Astrocyte (in vitro differentiated cells and primary cell): Measurements from ENCODE around the gene ATP1B1. TPM values are rescaled to one million over a fixed set of nuclear protein-coding genes. Genes with fewer than 3 reads are reported as not detected.

Experiments
- DNase-seq: peaks from one replicate; pipeline ENCODE4 v3.0.0-alpha.2; 2010; ENCODE audit warnings: low read depth
- FAIRE-seq: peaks from 2 replicates; lab custom pipeline; 2011; peaks lifted over from hg19 to GRCh38; lab: Jason Lieb, UNC
- H2AFZ ChIP-seq: 2 replicates; pipeline ENCODE4 v1.6.0; 2012; ENCODE audit warnings: low read depth, low read length, inconsistent platforms
- H3K27ac ChIP-seq: 2 replicates; pipeline ENCODE4 v1.5.1; 2011; ENCODE audit warnings: low read depth, low read length, inconsistent platforms
- H3K27me3 ChIP-seq: 2 replicates; pipeline ENCODE4 v1.6.0; 2011; ENCODE audit warnings: low read length, inconsistent platforms; ENCODE audit not compliant: insufficient read depth
- H3K36me3 ChIP-seq: 2 replicates; pipeline ENCODE4 v1.5.1; 2011; ENCODE audit warnings: low read length, inconsistent platforms; ENCODE audit not compliant: insufficient read depth
- H3K4me1 ChIP-seq: 2 replicates; pipeline ENCODE4 v1.5.1; 2011; ENCODE audit warnings: low read length, inconsistent platforms; ENCODE audit not compliant: insufficient read depth
- H3K4me2 ChIP-seq: 2 replicates; pipeline ENCODE4 v1.6.0; 2012; ENCODE audit warnings: low read length, inconsistent platforms
- H3K4me3 ChIP-seq: 2 replicates; pipeline ENCODE4 v1.5.1; 2011; ENCODE audit warnings: low read depth, mild to moderate bottlenecking, low read length, inconsistent platforms; ENCODE audit not compliant: insufficient read depth
- H3K79me2 ChIP-seq: 2 replicates; pipeline ENCODE4 v1.6.0; 2012; ENCODE audit warnings: mild to moderate bottlenecking, low read length, inconsistent platforms; ENCODE audit not compliant: insufficient read depth
- H3K9ac ChIP-seq: 2 replicates; pipeline ENCODE4 v1.6.0; 2012; ENCODE audit warnings: mild to moderate bottlenecking, low read length, inconsistent platforms
- H3K9me3 ChIP-seq: 2 replicates; pipeline ENCODE4 v1.5.1; 2012; ENCODE audit warnings: low read depth, mild to moderate bottlenecking, low read length, inconsistent platforms; ENCODE audit not compliant: insufficient read depth
- H4K20me1 ChIP-seq: 2 replicates; pipeline ENCODE4 v1.6.0; 2012; ENCODE audit warnings: low read length, inconsistent platforms; ENCODE audit not compliant: insufficient read depth
- H3K27ac Mint-ChIP-seq: one replicate; pipeline ENCODE4 v1.8.0; 2021; ENCODE audit warnings: mild to moderate bottlenecking, mixed read lengths; ENCODE audit not compliant: unreplicated experiment
- H3K27me3 Mint-ChIP-seq: one replicate; pipeline ENCODE4 v1.8.0; 2021; ENCODE audit warnings: low read depth, mixed read lengths; ENCODE audit not compliant: unreplicated experiment
- H3K36me3 Mint-ChIP-seq: one replicate; pipeline ENCODE4 v1.8.0; 2021; ENCODE audit warnings: low read depth, mixed read lengths; ENCODE audit not compliant: unreplicated experiment
- H3K4me1 Mint-ChIP-seq: one replicate; pipeline ENCODE4 v1.8.0; 2021; ENCODE audit warnings: low read depth, mixed read lengths; ENCODE audit not compliant: unreplicated experiment
- H3K4me3 Mint-ChIP-seq: one replicate; pipeline ENCODE4 v1.8.0; 2021; ENCODE audit warnings: mild to moderate bottlenecking, moderate library complexity, mixed read lengths; ENCODE audit not compliant: unreplicated experiment
- H3K9me3 Mint-ChIP-seq: one replicate; pipeline ENCODE4 v1.8.0; 2021; ENCODE audit warnings: mild to moderate bottlenecking, mixed read lengths; ENCODE audit not compliant: unreplicated experiment
- EZH2 ChIP-seq: IDR thresholded peaks from 2 replicates; pipeline ENCODE4 v1.6.1; 2012; ENCODE audit warnings: mild to moderate bottlenecking, low read length, inconsistent platforms; ENCODE audit not compliant: insufficient read depth
- total RNA-seq: library from RNA; stranded (reverse); gene quantifications from 2 replicates; pipeline ENCODE4 v1.2.1, GENCODE V29; 2021
- TF ChIP-seq, protein P1 (sequence below): IDR thresholded peaks from 2 replicates; pipeline ENCODE4 v1.5.1; 2011; ENCODE audit warnings: low read depth, mild to moderate bottlenecking, inconsistent platforms, low read length, moderate library complexity; ENCODE audit not compliant: insufficient read depth

The ATP1B1 gene
- total RNA-seq, 1 donor from 2014 or later, result 56.5 TPM

DNA sequence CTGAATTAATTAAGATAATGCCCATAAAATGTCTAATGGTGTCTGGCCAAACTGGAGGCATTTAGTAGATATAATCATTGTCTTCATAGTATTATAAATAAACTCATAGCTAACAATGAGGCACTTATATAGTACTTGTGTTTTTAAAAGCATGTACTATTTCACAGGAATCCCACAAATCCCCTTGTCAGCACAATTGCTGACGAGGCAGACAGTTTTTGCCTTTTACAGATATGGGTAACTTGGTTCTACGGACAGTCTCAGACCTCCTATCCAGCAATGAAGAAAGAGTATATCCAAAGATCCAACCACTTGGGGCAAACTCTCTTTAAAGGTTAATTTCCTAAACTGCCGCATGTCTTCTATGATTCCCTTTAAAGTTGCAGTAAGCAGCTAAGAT is 73.7 kb downstream of the ATP1B1 start:
- H3K36me3 ChIP-seq, result no peaks in the 10 kb centered on the region
- H3K9ac ChIP-seq, result no peak overlapping the region
- no peaks in the 10 kb centered on the region for H4K20me1 ChIP-seq
- no peaks in the 10 kb centered on the region for H3K4me1 ChIP-seq
- H3K27ac Mint-ChIP-seq, result no peak overlapping the region
- H3K4me1 Mint-ChIP-seq, result no peaks in the 10 kb centered on the region
- TF ChIP-seq EZH2, result no peak
- TF ChIP-seq, protein P1, sequence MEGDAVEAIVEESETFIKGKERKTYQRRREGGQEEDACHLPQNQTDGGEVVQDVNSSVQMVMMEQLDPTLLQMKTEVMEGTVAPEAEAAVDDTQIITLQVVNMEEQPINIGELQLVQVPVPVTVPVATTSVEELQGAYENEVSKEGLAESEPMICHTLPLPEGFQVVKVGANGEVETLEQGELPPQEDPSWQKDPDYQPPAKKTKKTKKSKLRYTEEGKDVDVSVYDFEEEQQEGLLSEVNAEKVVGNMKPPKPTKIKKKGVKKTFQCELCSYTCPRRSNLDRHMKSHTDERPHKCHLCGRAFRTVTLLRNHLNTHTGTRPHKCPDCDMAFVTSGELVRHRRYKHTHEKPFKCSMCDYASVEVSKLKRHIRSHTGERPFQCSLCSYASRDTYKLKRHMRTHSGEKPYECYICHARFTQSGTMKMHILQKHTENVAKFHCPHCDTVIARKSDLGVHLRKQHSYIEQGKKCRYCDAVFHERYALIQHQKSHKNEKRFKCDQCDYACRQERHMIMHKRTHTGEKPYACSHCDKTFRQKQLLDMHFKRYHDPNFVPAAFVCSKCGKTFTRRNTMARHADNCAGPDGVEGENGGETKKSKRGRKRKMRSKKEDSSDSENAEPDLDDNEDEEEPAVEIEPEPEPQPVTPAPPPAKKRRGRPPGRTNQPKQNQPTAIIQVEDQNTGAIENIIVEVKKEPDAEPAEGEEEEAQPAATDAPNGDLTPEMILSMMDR, result no peak
- no peak overlapping the region for H3K4me3 Mint-ChIP-seq
- H3K27me3 ChIP-seq, result no peaks in the 10 kb centered on the region
- FAIRE-seq, result no peak
- H3K9me3 Mint-ChIP-seq, result no peaks in the 10 kb centered on the region
- no peak overlapping the region for H3K4me2 ChIP-seq
- no peaks in the 10 kb centered on the region for H3K9me3 ChIP-seq
- no peak for DNase-seq
- no peak overlapping the region for H3K27ac ChIP-seq
- H3K36me3 Mint-ChIP-seq, result peaks cover 3% of the 10 kb centered on the region
- H3K4me3 ChIP-seq, result no peak overlapping the region
- H3K79me2 ChIP-seq, result no peaks in the 10 kb centered on the region
- no peaks in the 10 kb centered on the region for H3K27me3 Mint-ChIP-seq
- no peak overlapping the region for H2AFZ ChIP-seq
